Measurements from ENCODE around the gene TRABD2B.

Gene TRABD2B

DNA sequence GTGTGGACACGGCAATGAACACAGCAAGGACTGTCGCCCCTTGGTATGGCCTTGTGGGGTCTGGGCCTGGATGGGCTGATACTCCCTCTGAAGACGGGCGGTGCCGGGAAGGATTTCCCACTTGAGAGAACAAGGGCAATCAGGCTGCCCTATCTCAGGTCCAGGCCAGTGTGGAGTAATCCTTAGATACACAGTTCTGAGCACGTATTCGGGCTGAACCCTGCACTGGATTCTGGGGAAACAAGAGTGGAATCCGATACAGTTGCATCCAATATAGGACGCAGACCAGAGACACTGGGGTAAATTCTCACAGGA, 177.7 kb downstream of the TRABD2B start:
- H3K27ac ChIP-seq: no peak overlapping the region
- no peak overlapping the region for H3K4me3 ChIP-seq

DNA sequence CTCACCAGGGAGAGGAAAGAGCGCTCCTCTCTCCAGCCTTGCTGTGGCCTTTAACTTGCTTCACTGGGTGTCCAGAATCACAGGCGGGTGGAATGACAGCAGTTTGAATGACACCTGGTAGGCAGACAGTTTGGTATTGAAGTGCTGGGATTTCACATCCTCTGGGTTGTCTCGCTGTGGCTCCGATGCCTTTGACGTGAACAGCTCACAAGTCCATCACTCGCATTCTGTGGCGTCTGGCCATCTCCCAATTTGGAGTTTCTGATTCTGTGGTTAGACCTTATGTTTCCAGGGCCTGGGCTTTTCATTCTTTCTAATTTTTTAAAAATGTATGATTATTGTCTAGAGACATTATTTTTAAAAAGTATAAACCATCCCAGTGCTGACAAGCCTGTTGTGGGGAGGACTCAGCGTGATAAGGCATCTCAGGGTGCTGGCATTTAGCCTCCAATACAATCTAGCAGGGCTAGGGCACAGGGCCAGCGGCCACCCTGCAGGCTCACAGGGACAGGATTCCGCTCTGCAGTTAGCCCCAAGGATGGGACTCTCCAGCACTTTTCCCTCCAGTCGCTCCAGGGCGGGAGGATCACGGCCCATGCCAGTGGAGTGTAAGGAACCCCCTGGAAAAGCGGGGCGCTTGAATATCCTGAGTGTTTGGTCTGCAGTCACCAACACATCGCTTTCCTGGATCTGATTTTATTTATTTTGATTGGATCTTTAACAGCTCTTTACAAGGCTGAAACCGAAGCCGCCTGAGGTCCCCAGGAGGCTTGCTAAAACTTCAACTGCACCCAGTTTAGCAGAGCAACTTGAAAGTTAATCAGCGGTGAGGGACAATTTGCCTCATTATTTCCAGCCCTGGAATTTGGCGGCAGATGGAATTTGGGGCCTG, 178.3 kb downstream of the TRABD2B start:
- H3K27ac ChIP-seq: no peak overlapping the region
- H3K4me3 ChIP-seq: no peak overlapping the region

DNA sequence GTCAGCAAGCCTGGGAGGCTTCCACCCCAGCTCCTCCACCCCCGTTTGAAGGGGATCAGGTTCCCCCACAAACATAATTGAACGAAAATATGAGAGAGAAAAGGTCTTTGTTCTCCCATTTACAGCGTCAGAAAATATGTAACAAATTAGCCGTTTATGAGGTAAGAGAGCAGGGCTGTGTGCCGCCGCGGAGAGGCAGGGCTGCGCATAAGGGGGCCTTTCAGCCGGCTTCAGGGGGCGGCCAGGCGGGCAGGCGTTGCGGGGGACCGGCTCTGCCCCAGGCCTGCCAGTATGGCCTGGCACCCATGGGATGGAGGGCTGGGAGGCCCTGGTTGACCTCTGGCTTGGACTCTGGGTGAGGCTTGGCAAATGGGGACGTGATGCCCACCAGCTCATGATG, 179.3 kb downstream of the TRABD2B start:
- H3K4me3 ChIP-seq: no peak overlapping the region
- H3K27ac ChIP-seq: no peak overlapping the region

DNA sequence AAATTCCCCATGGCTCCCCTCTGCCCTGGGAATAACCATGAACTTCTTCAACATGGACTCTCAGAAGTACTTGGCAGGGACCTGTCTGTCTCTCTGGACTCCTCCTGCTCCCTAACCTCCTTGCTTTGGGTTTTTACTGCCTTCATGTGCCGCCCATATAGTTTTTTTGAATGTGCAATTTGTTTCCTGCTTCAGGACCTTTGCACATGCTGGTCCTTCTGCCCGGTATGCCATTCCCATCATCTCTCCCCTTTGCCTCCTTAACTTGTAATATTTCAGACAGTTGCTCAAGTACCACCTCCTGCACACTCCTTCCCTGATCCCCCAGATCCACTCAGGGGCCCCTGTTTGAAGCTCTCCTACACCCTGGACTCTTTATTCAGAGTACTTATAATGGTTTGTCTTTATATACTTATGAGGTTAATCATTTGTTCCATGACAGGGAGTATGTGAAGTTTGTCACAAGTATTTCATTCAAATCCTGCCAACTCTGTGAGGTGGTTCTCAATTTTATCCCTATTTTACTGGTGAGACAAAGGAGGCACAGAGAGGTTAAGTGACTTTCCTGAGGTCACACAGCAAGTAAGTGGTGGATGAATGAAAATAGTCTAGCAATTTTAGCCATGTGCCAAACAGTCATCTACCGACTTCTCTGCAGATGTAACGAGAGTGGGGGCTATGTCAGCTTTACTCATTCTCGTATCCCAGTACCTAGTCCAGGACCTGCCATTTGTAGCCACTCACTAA, 180.7 kb downstream of the TRABD2B start:
- Histone ChIP-seq H3K27ac (no peak overlapping the region), H3K4me3 (no peak overlapping the region)

DNA sequence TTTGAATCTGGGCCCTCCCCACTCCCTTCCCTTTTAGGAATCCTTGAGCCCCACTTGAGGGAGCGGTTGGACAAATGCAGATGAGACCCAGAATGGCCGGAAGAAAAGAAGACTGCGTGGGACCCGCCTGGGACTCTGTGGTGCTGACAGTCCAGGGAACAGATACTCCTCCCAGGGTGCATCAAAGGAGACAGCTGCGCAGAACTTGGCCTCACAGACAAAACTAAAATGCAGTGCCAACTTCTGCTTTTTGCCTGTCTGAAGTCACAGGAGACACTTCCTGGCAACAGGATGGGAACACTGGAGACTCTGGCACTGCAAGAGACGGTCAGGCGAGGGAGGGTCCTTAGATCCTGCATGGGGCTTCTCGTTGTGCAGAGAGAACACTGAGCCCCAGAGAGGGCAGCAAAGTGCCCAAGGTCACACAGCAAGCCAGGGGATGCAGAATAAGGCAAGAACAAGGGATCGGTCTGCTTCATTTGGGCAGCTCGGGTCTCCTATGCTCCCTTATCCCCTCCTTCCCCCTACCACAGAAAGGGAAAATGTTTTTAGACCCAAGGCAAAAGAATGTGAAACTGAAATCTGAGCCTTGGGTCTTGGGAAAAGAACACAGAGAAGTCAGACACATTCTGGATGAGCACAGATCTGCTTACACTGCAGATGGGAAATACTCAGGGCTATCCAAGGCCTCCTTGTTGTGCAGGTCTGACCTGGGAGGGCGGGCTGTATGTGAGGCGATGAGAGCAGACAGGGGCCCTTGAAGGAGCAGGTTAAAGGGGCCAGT, 182.4 kb downstream of the TRABD2B start:
- no peak overlapping the region for H3K27ac ChIP-seq
- H3K4me3 ChIP-seq: no peak overlapping the region

DNA sequence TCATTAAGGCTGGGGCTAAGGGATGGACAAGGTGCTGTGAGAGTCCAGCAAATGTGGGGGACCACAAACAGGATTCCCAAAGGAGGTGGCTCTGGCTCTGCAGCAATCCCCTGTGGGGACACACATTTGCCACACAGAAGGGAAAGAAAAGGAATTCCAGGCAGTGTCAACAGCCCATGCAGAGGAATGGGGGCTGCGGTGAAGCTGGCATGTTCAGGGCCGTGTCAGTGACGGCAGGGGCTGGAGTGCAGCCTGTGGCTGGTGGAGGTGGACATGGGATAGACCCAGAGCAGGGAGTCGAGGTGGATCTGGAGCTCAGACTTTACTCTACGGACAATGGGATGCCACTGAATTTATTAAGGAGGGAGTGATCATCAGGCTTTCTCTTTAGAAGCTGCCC, 183.2 kb downstream of the TRABD2B start:
- Histone ChIP-seq H3K4me3 (no peak overlapping the region), H3K27ac (no peak overlapping the region)

DNA sequence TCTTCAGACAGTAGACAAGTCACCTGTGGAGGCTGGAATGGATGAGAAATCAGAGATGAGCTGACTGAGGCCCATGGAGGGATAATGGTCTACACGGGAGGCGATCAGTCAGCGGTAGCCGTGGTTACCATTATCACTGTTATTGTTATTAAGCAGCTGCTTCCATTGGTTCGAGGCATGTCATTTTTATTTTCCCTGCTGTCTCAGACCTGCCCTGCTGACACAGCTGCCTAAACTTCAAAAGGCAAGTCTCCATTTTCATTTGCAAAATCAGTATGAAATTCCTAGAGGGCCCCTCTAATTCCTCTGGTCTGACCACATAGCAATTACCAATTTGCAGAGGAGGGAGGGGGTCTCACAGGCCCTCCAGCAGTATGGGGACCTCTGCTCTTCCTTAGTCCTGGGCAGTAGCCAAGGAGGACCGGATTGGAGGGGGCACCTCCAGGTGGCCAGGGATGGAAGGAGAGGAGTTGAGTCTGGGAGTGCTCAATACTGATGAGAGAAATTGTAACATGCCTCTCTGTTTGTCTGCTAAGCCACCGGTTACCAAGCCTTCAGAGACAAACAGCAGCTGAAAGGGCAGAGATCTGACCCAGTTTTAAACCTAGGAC, 184.2 kb downstream of the TRABD2B start:
- no peak overlapping the region for H3K27ac ChIP-seq
- no peak overlapping the region for H3K4me3 ChIP-seq

DNA sequence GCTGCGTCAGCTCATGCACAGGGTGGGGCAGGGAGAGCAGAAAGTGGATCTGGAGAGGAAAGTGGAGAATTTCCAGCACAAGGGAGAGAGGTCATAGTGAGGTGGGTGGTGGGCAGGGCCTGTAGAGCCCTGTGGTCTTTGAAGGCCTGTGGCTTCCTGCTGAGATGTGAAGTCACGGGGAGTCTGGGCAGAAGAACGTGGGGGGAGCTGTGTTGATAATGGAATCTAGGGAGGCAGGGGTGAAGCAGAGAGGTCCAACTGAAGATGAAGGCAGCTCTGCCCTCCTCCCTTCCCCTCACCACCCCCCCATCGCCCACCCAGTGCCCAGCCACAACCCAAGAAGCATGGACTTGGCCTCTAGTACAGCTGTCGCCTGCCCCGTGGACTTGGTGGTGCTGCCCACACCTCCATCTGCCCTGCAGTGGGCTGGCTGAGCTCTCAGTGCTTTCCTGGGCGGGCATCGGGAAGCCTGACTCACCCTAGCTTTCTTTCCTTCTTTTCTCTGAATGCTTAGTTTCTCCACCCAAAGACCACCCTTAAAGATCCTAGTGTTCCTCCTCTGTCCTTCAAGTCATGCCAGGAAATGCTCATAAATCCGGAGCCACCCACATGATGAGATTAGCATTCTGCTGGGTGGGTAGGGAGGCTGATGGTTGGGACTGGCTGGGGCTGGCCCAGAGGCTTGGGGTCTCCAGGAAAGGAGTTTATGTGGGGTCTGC, 186.1 kb downstream of the TRABD2B start:
- Histone ChIP-seq H3K27ac (no peak overlapping the region), H3K4me3 (no peak overlapping the region)

DNA sequence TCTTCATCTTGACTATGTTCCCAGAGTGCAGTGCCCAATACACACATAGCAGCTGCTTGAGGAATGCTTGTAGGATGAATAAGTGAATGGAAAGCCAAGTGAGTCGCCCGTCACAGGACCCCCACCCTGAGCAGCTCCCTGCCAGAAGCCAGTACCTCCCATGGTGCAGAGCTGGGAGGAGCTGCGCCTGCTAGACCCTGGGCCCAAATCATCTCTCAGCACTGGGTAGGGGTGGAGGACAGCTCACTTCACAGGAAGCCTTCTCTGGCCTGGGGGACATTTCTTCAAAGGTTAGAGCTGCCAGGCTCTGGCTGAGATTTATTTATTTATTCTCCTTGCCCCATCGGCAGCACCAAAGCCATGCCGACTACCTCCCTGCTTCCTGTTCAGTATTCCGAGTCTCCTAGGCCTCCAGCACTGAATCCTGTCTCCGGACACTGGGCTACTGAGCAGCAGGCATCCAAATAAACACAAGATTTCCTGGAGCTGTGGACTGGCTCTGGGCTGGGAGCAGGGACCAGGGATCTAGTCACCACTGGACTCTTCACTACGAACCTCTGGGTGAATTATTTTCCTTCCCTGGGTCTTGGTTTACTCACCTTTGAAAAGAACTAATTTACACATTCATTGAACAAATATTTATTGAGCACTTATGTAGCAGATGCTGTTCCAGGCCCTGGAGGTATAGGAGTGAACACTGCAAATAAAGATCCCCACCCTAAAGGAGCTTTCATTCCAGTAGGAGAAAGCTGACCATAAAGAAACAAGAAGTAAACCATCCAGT, 187.7 kb downstream of the TRABD2B start:
- H3K27ac ChIP-seq: no peak overlapping the region
- no peak overlapping the region for H3K4me3 ChIP-seq

DNA sequence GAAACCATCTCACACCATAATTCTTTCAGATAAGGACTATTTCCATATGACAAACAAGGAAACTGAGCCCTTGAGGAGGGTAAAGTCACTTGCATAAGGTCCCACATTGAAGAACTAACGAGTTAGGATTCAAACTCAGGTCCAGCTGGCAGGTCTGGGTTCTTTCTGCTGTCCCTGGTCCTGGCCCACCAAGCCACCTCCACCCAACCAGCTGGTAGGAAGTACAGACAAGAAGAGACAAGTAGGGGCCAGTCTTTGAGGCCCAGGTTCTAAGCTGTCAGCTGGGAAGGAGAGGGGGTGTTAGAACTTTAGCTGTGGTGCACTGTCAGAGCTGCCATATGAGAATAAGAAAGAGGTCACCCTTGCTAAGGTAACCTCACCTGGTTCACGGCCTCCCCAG, 188.6 kb downstream of the TRABD2B start:
- no peak overlapping the region for H3K27ac ChIP-seq
- H3K4me3 ChIP-seq: no peak overlapping the region

DNA sequence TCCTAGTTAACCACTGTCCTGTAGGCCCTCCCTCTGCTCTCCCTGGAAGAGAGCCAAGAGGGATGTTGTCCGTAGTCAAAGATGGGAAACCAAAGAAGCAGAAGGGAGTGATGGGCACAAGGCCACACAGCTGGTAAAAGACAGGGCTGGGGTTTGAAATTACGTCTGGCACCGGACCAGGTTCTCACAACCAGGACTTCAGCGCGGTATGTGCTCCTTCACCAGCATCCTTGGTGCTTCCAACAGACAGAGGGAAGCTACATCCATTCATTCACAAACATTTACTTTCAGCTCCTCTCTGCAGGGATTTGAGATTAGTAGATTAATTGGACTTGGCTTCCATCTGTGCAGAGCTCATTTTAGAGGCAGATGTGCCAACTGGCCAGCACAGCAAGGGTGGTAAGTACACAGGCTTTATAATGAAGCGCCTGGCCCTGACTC, 191.2 kb downstream of the TRABD2B start:
- Histone ChIP-seq H3K4me3 (no peak overlapping the region), H3K27ac (no peak overlapping the region)

DNA sequence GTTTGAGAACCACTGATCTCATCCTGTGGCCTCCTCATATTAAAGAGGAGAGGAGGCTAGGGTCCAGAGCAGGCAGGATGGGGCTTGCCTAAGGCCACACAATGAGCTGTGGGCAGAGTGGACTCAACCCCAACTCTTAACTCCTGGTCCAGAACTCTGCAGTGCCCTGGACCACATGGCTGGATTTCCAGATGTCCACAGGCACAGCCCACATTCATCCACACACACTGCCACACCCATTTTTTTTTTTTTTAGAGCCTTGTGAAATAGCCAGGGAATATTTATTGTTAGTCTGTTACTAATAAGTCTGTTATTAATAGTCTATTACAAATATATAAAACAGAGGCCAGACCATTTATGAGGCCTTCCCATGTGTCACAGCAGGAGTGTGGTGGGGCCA, 192.2 kb downstream of the TRABD2B start:
- Histone ChIP-seq H3K27ac (no peak overlapping the region), H3K4me3 (no peak overlapping the region)

DNA sequence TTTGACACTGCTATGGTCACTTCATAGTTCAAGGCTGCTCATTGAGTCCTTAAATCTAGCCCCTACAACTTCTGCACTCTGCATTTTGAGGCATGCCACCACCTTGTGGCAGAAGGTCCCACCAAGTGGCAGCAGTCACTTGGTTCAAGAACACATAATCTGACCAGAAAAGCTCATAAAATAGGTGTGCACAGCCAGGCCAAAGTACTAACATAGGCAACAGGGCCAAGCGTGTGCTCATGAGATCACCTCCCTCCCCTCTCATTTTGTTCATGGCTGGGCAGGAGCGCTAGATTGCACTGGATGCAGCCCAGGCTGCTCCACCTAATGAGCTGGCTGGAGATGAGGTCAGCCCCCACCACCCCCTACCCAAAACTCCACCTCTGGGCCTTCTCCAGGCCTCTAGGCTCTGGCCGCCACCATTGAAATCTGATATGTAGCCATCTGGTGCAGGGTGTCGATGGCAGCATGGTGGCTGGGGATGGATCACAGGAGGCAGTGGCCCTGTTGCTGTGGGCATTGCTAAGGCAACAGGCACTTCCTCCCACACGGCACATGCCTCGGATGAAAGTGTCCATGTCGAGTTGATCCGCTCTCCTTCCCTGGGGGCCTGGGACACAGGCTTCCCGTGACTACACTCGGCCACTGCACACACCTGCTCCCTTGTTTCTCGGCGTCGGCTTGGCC, 193.2 kb downstream of the TRABD2B start:
- no peak overlapping the region for H3K4me3 ChIP-seq
- H3K27ac ChIP-seq: no peak overlapping the region

DNA sequence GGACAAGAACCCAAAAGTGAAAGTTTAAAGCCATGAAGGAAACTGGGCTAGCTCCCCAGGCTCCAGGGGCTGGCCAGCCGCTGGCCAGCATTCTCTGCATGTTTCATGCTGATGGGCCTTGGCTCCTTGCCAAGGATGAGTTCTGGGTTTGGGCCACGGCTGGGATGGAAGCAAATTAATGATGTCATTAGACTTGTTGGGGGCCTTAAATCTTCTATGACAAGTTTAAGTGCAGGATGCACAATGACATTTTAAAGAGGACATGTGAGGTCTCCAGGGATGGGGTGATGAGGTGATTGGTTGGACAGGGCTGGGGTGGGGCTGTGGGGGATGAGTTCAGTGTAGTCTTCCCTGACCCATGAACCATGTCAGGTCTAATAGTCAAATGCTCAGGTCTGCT, 199.6 kb downstream of the TRABD2B start:
- no peak overlapping the region for H3K27ac ChIP-seq

DNA sequence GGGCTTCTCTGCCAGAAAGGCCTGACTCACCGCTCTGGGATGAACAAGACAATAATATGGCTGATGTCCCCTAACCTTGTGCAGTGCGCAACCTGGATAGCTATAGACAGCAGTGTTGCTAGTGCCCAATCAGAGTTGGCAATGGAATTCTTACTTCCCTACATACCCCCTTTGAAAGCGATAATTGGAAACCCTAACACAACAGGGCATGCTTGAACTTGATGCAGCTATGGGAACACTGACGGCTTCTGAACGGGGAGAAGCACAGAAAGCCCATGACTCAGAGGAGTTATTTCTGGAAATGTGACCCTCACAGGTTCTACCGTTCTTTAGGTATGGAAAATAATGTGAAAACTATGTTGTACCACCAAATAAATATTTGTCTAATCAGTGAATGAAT, 200.6 kb downstream of the TRABD2B start:
- Histone ChIP-seq H3K4me3 (no peak overlapping the region), H3K27ac (no peak overlapping the region)

More for the DNA sequence above, 199.6 kb downstream of the TRABD2B start:
- H3K4me3 ChIP-seq: no peak overlapping the region

DNA sequence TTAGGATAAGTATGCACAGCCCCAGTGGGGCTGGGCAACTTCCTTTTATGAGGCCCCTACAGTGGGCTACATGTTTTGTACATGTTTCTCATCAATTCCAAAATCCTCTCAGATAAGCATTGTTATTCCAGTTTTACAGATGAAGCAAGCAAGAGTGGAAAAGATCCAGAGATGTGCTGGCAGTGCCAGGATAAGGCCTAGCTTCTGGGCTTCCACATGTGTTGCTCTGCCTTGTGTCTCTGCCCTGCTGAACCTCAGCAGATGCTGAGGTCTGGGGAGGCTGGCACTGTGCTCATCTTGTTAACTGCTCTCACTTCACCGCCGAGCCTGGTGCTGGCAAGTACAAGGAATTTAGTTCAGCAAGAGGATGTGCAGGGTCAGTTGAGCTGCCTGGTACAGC, 202.1 kb downstream of the TRABD2B start:
- H3K27ac ChIP-seq: no peak overlapping the region
- H3K4me3 ChIP-seq: no peak overlapping the region

DNA sequence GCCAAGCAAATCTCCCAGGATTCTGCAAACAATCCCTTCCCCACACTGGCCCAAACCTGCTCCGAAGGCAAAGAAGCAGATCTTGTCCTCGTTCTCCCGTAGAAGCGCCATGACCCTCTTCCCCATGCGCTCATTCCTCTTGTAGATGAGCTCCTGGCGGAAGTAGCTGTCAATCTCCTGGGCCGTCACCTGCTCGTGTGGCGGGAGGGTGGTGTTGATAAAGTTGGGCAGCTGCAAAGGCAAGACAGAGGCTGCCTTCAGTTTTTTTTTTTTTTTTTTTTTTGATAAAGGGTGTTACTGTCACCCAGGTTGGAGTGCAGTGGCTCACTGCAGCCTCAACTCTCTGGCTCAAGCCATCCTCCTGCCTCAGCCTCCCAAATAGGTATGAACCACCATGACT, 202.7 kb downstream of the TRABD2B start:
- H3K27ac ChIP-seq: no peak overlapping the region
- no peak overlapping the region for H3K4me3 ChIP-seq

DNA sequence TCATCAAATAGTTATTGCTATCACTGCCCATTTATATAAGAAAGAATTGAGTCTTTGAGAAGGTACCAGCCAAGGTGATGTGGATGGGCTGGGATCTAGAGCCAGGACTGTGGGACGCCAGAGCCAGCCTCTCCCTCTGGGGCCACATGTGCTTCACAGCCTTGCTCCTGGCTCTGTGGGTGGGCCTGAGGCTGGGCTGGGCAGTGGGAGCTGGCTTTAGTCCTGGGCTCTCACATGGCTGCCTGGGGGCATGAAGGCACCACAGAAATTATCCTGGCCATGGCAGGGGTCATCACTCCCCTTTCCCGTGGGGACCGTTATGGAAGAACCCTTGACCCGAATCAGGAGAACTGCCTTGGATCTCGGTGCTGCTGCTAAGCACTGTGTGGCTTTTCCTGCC, 203.1 kb downstream of the TRABD2B start:
- H3K4me3 ChIP-seq: no peak overlapping the region
- H3K27ac ChIP-seq: no peak overlapping the region

Measured in skin epidermis (tissue), 12 donors.